GM12878 (cell line): Measurements from ENCODE around the gene PHRF1. TPM values are rescaled to one million over a fixed set of nuclear protein-coding genes. Genes with fewer than 3 reads are reported as not detected.

Experiments used
- ATAC-seq: fragments of 200-7000 bp; cut with Tn5 transposase; 3 replicates; pipeline ENCODE4 v1.9.1; 2020; ENCODE audit warnings: mild to moderate bottlenecking, moderate library complexity
- BruUV-seq: library from RNA; stranded (reverse); fragments of 400-500 nt; replicated peaks from 2 replicates; lab custom pipeline; 2021; lab: Mats Ljungman, UMichigan
- CTCF ChIA-PET: fragments of 300-600 bp; sonication (Branson Sonifier 250); formaldehyde crosslinking; extraction: SDS; loops from one replicate; lab custom pipeline; 2021; ENCODE audit warnings: inconsistent platforms; lab: Yijun Ruan, JAX
- POLR2A ChIA-PET: fragments of 350-600 bp; formaldehyde crosslinking; extraction: SDS; loops from one replicate; lab custom pipeline; 2021; ENCODE audit warnings: inconsistent platforms; lab: Charles Lee
- RAD21 ChIA-PET: fragments of 300-600 bp; sonication (Branson Sonifier 250); formaldehyde crosslinking; loops from one replicate; lab custom pipeline; 2023; ENCODE audit warnings: antibody characterized with exemption; ENCODE audit not compliant: unreplicated experiment; lab: Charles Lee
- SMC1A ChIA-PET: fragments of 300-600 bp; sonication (Branson Sonifier 250); formaldehyde crosslinking; loops from one replicate; lab custom pipeline; 2023; ENCODE audit not compliant: unreplicated experiment, uncharacterized antibody; lab: Charles Lee
- DNase-seq: peaks from one replicate; pipeline ENCODE4 v3.0.0-alpha.2; 2011; ENCODE audit warnings: low read depth, low spot score
- FAIRE-seq: peaks from 3 replicates; lab custom pipeline; 2011; peaks lifted over from hg19 to GRCh38; lab: Jason Lieb, UNC
- H2AFZ ChIP-seq: 2 replicates; pipeline ENCODE4 v1.6.0; 2011; ENCODE audit warnings: low read depth, low read length, control low read depth; ENCODE audit not compliant: control insufficient read depth
- H3K27ac ChIP-seq: 2 replicates; pipeline ENCODE4 v1.5.1; 2011; ENCODE audit warnings: control low read depth; ENCODE audit not compliant: control insufficient read depth, insufficient read depth
- H3K27me3 ChIP-seq, 2 experiments: replicated peaks in 1 of 2; 2 replicates each; pipeline versions ENCODE4 v1.6.0 to v1.6.1; 2011; ENCODE audit warnings: low read length in 1 of 2; ENCODE audit not compliant: control insufficient read depth in 2 of 2, insufficient read depth in 2 of 2
- H3K36me3 ChIP-seq, 2 experiments: 2 replicates each; pipeline ENCODE4 v1.5.1; 2011; ENCODE audit warnings: low read length in 1 of 2; ENCODE audit not compliant: control insufficient read depth in 2 of 2, insufficient read depth in 2 of 2
- H3K4me1 ChIP-seq: 2 replicates; pipeline ENCODE4 v1.6.1; 2011; ENCODE audit warnings: mild to moderate bottlenecking, low read length, moderate library complexity, mixed read lengths; ENCODE audit not compliant: control insufficient read depth, insufficient read depth
- H3K4me2 ChIP-seq: 2 replicates; pipeline ENCODE4 v1.6.0; 2011; ENCODE audit warnings: control low read depth; ENCODE audit not compliant: control insufficient read depth, insufficient read depth
- H3K4me3 ChIP-seq: fragments of 200-600 bp; sonication (generic); 2 replicates; pipeline ENCODE4 v1.5.1; 2016
- H3K79me2 ChIP-seq: 2 replicates; pipeline ENCODE4 v1.6.0; 2011; ENCODE audit warnings: low read length; ENCODE audit not compliant: control insufficient read depth, insufficient read depth
- H3K9ac ChIP-seq: 2 replicates; pipeline ENCODE4 v1.8.0; 2011; ENCODE audit warnings: low read length, control low read depth, mixed read lengths; ENCODE audit not compliant: control insufficient read depth, insufficient read depth
- H3K9me3 ChIP-seq: replicated peaks from 3 replicates; pipeline ENCODE4 v1.5.1; 2011; ENCODE audit warnings: mild to moderate bottlenecking, low read length; ENCODE audit not compliant: control insufficient read depth, insufficient read depth
- H4K20me1 ChIP-seq: 2 replicates; pipeline ENCODE4 v1.6.0; 2011; ENCODE audit not compliant: control insufficient read depth, insufficient read depth
- HDAC6 ChIP-seq: fragments of 200-600 bp; sonication (generic); IDR thresholded peaks from one replicate; pipeline ENCODE4 v1.8.0; 2017; ENCODE audit warnings: antibody characterized with exemption; ENCODE audit not compliant: unreplicated experiment
- IKZF2 ChIP-seq, 2 experiments: fragments of 450-650 bp; IDR thresholded peaks; 2 replicates each; pipeline ENCODE4 v1.6.1; 2017; ENCODE audit warnings: mild to moderate bottlenecking in 2 of 2, moderate library complexity in 2 of 2
- IRF5 ChIP-seq: fragments of 450-650 bp; IDR thresholded peaks from 2 replicates; pipeline ENCODE4 v1.6.1; 2017; ENCODE audit warnings: borderline replicate concordance
- PML ChIP-seq: IDR thresholded peaks from 2 replicates; pipeline ENCODE4 v1.6.1; 2012; ENCODE audit warnings: low read length, inconsistent platforms
- SREBF2 ChIP-seq: IDR thresholded peaks from 2 replicates; pipeline ENCODE4 v1.6.1; 2012; ENCODE audit warnings: mild to moderate bottlenecking, low read length
- YBX1 ChIP-seq: fragments of 450-650 bp; IDR thresholded peaks from 2 replicates; pipeline ENCODE4 v1.6.1; 2016; ENCODE audit warnings: antibody characterized with exemption
- ZNF217 ChIP-seq: fragments of 450-650 bp; IDR thresholded peaks from 2 replicates; pipeline ENCODE4 v1.6.1; 2017; ENCODE audit warnings: antibody characterized with exemption, mild to moderate bottlenecking
- ZNF24 ChIP-seq: fragments of 450-650 bp; IDR thresholded peaks from 2 replicates; pipeline ENCODE4 v1.6.1; 2017; ENCODE audit warnings: antibody characterized with exemption, mild to moderate bottlenecking
- ZNF687 ChIP-seq: fragments of 450-650 bp; IDR thresholded peaks from 2 replicates; pipeline ENCODE4 v1.6.1; 2017; ENCODE audit warnings: mild to moderate bottlenecking, moderate library complexity
- WGBS: methylation state at CpG from one replicate; pipeline ENCODE4 v1.1.6; 2016; ENCODE audit warnings: low lambda C conversion rate; ENCODE audit not compliant: insufficient replicate concordance, insufficient coverage; ENCODE audit errors: missing lambda C conversion rate; 5-methylcytosine and 5-hydroxymethylcytosine counted together
- in situ Hi-C: fragments of 300-500 bp; cut with MboI; formaldehyde crosslinking; loops from 9 replicates; pipeline ENCODE4 v1.14.3; 2018; ENCODE audit warnings: mixed read lengths
- intact Hi-C: fragments of 100-400 bp; cut with micrococcal nuclease; formaldehyde crosslinking; loops from one replicate; pipeline ENCODE4 v1.14.2; 2022; ENCODE audit not compliant: unreplicated experiment
- polyA plus RNA-seq, 11 experiments: library from polyadenylated mRNA; depleted of rRNA in 4 of 11; unstranded in 6 of 11; stranded (reverse) in 5 of 11; fragments of >200 nt; fragmentation: Nextera tagmentation in 4 of 11; fragmentation: Illumina TruSeq in 1 of 11; extraction: Ambion mirVana in 4 of 11; extraction: Trizol in 1 of 11; gene quantifications; 1 replicate in 1 of 11; 2 replicates in 10 of 11; pipeline versions ENCODE4 v1.2.1 to v1.2.3, GENCODE V29; 2011 to 2016; ENCODE audit warnings: inconsistent platforms in 2 of 11, missing spikeins in 2 of 11, low read depth in 1 of 11
- total RNA-seq, 4 experiments: library from RNA; depleted of rRNA in 3 of 4; stranded (reverse); fragments of >200 nt in 3 of 4; fragmentation: Illumina TruSeq in 1 of 4; extraction: Trizol in 1 of 4; gene quantifications; 2 replicates each; pipeline versions ENCODE4 v1.2.1 to v1.2.3, GENCODE V29; 2013 to 2021

The PHRF1 gene
- total and polyA plus RNA-seq, 10 of the 15 experiments (the other 5 are each of a cell fraction or from before 2014, with no cell fraction given) = 0.13 to 43.5 (median 15.1) TPM

- Histone ChIP-seq H3K79me2 (no peaks in the 10 kb centered on the region), H3K4me1 (no peaks in the 10 kb centered on the region), H3K27me3 (peaks cover 0 to 5% of the 10 kb centered on the region in 2 experiments; a peak in 2 of 4 replicates), H3K27ac (no peak within 1 kb of the TSS)
- no peak for FAIRE-seq
- RAD21 ChIA-PET = no interaction called here
- in situ Hi-C loops = no loop called here
- no peak for TF ChIP-seq PML
- TF ChIP-seq IKZF2 (IDR thresholded peaks at IDR 0.05) = no peak
- TF ChIP-seq IRF5 = no peak
- TF ChIP-seq ZNF687 = no peak
- TF ChIP-seq ZNF24 = no peak
- no peak for TF ChIP-seq ZNF217
- no peak for TF ChIP-seq SREBF2
- TF ChIP-seq YBX1 = no peak
- TF ChIP-seq HDAC6 = no peak
- TF ChIP-seq, all 136 proteins: peak for 0
- Histone ChIP-seq H3K9me3 (no peaks in the 10 kb centered on the region), H4K20me1 (no peaks in the 10 kb centered on the region), H3K9ac (no peak within 1 kb of the TSS), H2AFZ (no peak within 1 kb of the TSS), H3K36me3 (no peaks in the 10 kb centered on the region), H3K4me3 (no peak within 1 kb of the TSS), H3K4me2 (no peak within 1 kb of the TSS)
- 54% methylated on average over 67 of the region's 100 CpGs for WGBS
- ATAC-seq (peak; percentile 31), DNase-seq (no peak)
- no TSS peak for BruUV-seq
- POLR2A ChIA-PET = no interaction called here
- intact Hi-C loops = no loop called here
- CTCF ChIA-PET = no interaction called here
- SMC1A ChIA-PET = no interaction called here
Measured at GRCh38 chr11:636511-637332, 60.5 kb downstream of the PHRF1 start, which contains the start of gene DRD4. Gene DRD4, plus strand, starts transcription at chr11:637269. Its CDS starts 36 bp downstream, at chr11:637305.
